Stomach (tissue), 9 donors: ENCODE measurements around the gene PMP22. TPM values are rescaled to one million over a fixed set of nuclear protein-coding genes. Genes with fewer than 3 reads are reported as not detected.
A peak's percentile ranks its signal among the peaks of the same experiment; 100 is the strongest.

Experiments used
- DNase-seq, 2 donors: peaks; one replicate each; pipeline versions ENCODE4 v3.0.0 to v3.0.0-alpha.2; 2013 to 2019
- H3K27ac ChIP-seq, 5 donors: fragments of 200-600 bp in 4 of 5; sonication (generic) in 4 of 5; one replicate each; pipeline ENCODE4 v1.5.1; 2013 to 2019; ENCODE audit warnings: mild to moderate bottlenecking in 1 of 5, moderate library complexity in 1 of 5
- H3K27me3 ChIP-seq, 3 donors: fragments of 200-600 bp; sonication (generic); one replicate each; pipeline ENCODE4 v1.5.1; 2017 to 2019; ENCODE audit warnings: mixed run types in 1 of 3
- H3K36me3 ChIP-seq, 4 donors: fragments of 200-600 bp; sonication (generic); 1 replicate in 3 of 4; 2 replicates in 1 of 4; pipeline ENCODE4 v1.5.1; 2016 to 2019
- H3K4me1 ChIP-seq, 4 donors: fragments of 200-600 bp; sonication (generic); one replicate each; pipeline ENCODE4 v1.5.1; 2016 to 2019
- H3K4me3 ChIP-seq, 4 donors: fragments of 200-600 bp; sonication (generic) in 3 of 4; one replicate each; pipeline ENCODE4 v1.5.1; 2016 to 2019; ENCODE audit warnings: mild to moderate bottlenecking in 1 of 4
- H3K9me3 ChIP-seq, 4 donors: fragments of 200-600 bp; sonication (generic); one replicate each; pipeline ENCODE4 v1.5.1; 2016 to 2019
- CTCF ChIP-seq, 7 experiments: fragments of 450-650 bp in 4 of 7; fragments of 200-600 bp in 3 of 7; sonication (generic) in 3 of 7; IDR thresholded peaks; one replicate each; pipeline ENCODE4 v1.5.1; 2016 to 2019; ENCODE audit warnings: antibody characterized with exemption in 7 of 7, control low read depth in 2 of 7, mild to moderate bottlenecking in 1 of 7
- EP300 ChIP-seq: sonication (generic); formaldehyde crosslinking; IDR thresholded peaks from one replicate; pipeline ENCODE4 v1.6.1; 2017; ENCODE audit warnings: antibody characterized with exemption
- POLR2A ChIP-seq, 4 donors: fragments of 450-650 bp; IDR thresholded peaks; one replicate each; pipeline ENCODE4 v1.6.1; 2016; ENCODE audit warnings: antibody characterized with exemption in 4 of 4, control low read depth in 2 of 4, mild to moderate bottlenecking in 1 of 4, moderate library complexity in 1 of 4
- POLR2AphosphoS5 ChIP-seq, 3 donors: sonication (generic); formaldehyde crosslinking; IDR thresholded peaks; one replicate each; pipeline ENCODE4 v1.6.1; 2016; ENCODE audit warnings: antibody characterized with exemption in 3 of 3
- WGBS, 5 donors: extraction: QIAGEN DNeasy Blood & Tissue Kit in 3 of 5; methylation state at CpG; one replicate each; pipeline versions ENCODE4 v1.1.5 to v1.1.7; 2013 to 2018; 5-methylcytosine and 5-hydroxymethylcytosine counted together
- intact Hi-C: fragments of 100-400 bp; cut with DNase I; formaldehyde crosslinking; loops from one replicate; pipeline ENCODE4 v1.15.1; 2023; ENCODE audit warnings: low total_unique reads
- polyA plus RNA-seq, 3 donors: library from polyadenylated mRNA; stranded (reverse); fragments of 200-250 nt; gene quantifications; one replicate each; pipeline ENCODE4 v1.2.3, GENCODE V29; 2013
- total RNA-seq, 5 donors: library from RNA; depleted of rRNA; stranded (reverse); fragments of >200 nt; gene quantifications; one replicate each; pipeline versions ENCODE4 v1.1.0 to v1.2.3, GENCODE V29; 2014 to 2016
- donor health status: healthy with polysubstance abuse.
- donor health status: Bipolar disorder and iron deficiency.
- donor health status: healthy.

Gene PMP22
- total and polyA plus RNA-seq, 8 donors = 34.2 to 168 (median 51.7) TPM

GRCh38 chr17:15269087-15269779, 4.1 kb upstream of the PMP22 start:
- intact Hi-C loops = no loop called here
- no peak for TF ChIP-seq EP300
- no peak for TF ChIP-seq POLR2AphosphoS5 (IDR thresholded peaks at IDR 0.05)
- no peak for TF ChIP-seq POLR2A (IDR thresholded peaks at IDR 0.05)
- TF ChIP-seq CTCF (IDR thresholded peaks at IDR 0.05) = no peak
- Histone ChIP-seq H3K4me1 (peaks cover 14 to 28% (median 21%) of the 10 kb centered on the region in 4 donors), H3K27ac (peak overlapping the region in 1 of 5 donors; percentile 26), H3K4me3 (no peak overlapping the region), H3K27me3 (peaks cover 0 to 10% (median 0%) of the 10 kb centered on the region in 3 donors), H3K36me3 (no peaks in the 10 kb centered on the region), H3K9me3 (no peaks in the 10 kb centered on the region)
- 63 to 71% (median 66%) methylated on average over 6 to 7 of the region's 7 CpGs for WGBS, 5 donors
- DNase-seq = no peak

GRCh38 chr17:15268461-15268860, 3.3 kb upstream of the PMP22 start:
- H3K27me3 ChIP-seq = peaks cover 0 to 16% (median 0%) of the 10 kb centered on the region in 3 donors
- intact Hi-C loops = no loop called here
- H3K9me3 ChIP-seq = no peaks in the 10 kb centered on the region
- H3K27ac ChIP-seq = peak overlapping the region in 1 of 5 donors; percentile 26
- no peak overlapping the region for H3K4me3 ChIP-seq
- DNase-seq = peak in 1 of 2 donors; percentile 35
- H3K4me1 ChIP-seq = peaks cover 22 to 33% (median 28%) of the 10 kb centered on the region in 4 donors
- TF ChIP-seq CTCF (IDR thresholded peaks at IDR 0.05) = no peak
- TF ChIP-seq POLR2AphosphoS5 (IDR thresholded peaks at IDR 0.05) = no peak
- no peak for TF ChIP-seq POLR2A (IDR thresholded peaks at IDR 0.05)
- no peak for TF ChIP-seq EP300
- H3K36me3 ChIP-seq = no peaks in the 10 kb centered on the region
- WGBS, 5 donors = 23 to 69% (median 46%) methylated on average over 1 of the region's 1 CpG

- 75 to 83% (median 82%) methylated on average over 3 of the region's 3 CpGs for WGBS, 5 donors
- intact Hi-C loops = no loop called here
- peaks cover 0 to 20% (median 4%) of the 10 kb centered on the region in 3 donors for H3K27me3 ChIP-seq
- H3K36me3 ChIP-seq = no peaks in the 10 kb centered on the region
- peaks cover 22 to 38% (median 31%) of the 10 kb centered on the region in 4 donors for H3K4me1 ChIP-seq
- H3K4me3 ChIP-seq = no peak overlapping the region
- no peaks in the 10 kb centered on the region for H3K9me3 ChIP-seq
- DNase-seq = no peak
- TF ChIP-seq POLR2AphosphoS5 (IDR thresholded peaks at IDR 0.05) (no peak), POLR2A (IDR thresholded peaks at IDR 0.05) (no peak), EP300 (no peak), CTCF (IDR thresholded peaks at IDR 0.05) (no peak)
- H3K27ac ChIP-seq = no peak overlapping the region
Measured at GRCh38 chr17:15267996-15268395, 2.9 kb upstream of the PMP22 start.

- no peak overlapping the region for H3K27ac ChIP-seq
- no peak for DNase-seq
- intact Hi-C loops = no loop called here
- H3K4me3 ChIP-seq = no peak overlapping the region
- TF ChIP-seq POLR2A (IDR thresholded peaks at IDR 0.05) (no peak), POLR2AphosphoS5 (IDR thresholded peaks at IDR 0.05) (no peak), CTCF (IDR thresholded peaks at IDR 0.05) (no peak), EP300 (no peak)
- 89 to 94% (median 92%) methylated on average over 13 of the region's 13 CpGs for WGBS, 5 donors
- H3K9me3 ChIP-seq = no peaks in the 10 kb centered on the region
- H3K27me3 ChIP-seq = peaks cover 0 to 35% (median 19%) of the 10 kb centered on the region in 3 donors
- no peaks in the 10 kb centered on the region for H3K36me3 ChIP-seq
- H3K4me1 ChIP-seq = peaks cover 22 to 47% (median 44%) of the 10 kb centered on the region in 4 donors
Measured at GRCh38 chr17:15266325-15267125, 1.4 kb upstream of the PMP22 start.
